ENCODE measurements around the gene PSMC5. TPM values are rescaled to one million over a fixed set of nuclear protein-coding genes. Genes with fewer than 3 reads are reported as not detected.

Gene PSMC5
- total RNA-seq, 1 experiment from 2014 or later, result 152 TPM

- Mint-ChIP-seq H3K4me3 (no peak overlapping the region), H3K27me3 (ENCODE audit: low read depth) (no peaks in the 10 kb centered on the region; the same call in 1 of the 2 replicates), H3K36me3 (peaks cover 97% of the 10 kb centered on the region), H3K4me1 (no peaks in the 10 kb centered on the region), H3K9me3 (no peaks in the 10 kb centered on the region), H3K27ac (no peak overlapping the region)
- POLR2A ChIA-PET, result no interaction called here
- ATAC-seq (no peak), DNase-seq (ENCODE audit: low spot score) (no peak)
- TF ChIP-seq NFATC4 (CRISPR knock-in tag; IDR thresholded peaks at IDR 0.05), result no peak
- no peak for TF ChIP-seq MXD4 (CRISPR knock-in tag; IDR thresholded peaks at IDR 0.05; ENCODE audit: borderline replicate concordance)
- no peak for TF ChIP-seq NFE2L1 (CRISPR knock-in tag; IDR thresholded peaks at IDR 0.05)
- TF ChIP-seq, protein P1, sequence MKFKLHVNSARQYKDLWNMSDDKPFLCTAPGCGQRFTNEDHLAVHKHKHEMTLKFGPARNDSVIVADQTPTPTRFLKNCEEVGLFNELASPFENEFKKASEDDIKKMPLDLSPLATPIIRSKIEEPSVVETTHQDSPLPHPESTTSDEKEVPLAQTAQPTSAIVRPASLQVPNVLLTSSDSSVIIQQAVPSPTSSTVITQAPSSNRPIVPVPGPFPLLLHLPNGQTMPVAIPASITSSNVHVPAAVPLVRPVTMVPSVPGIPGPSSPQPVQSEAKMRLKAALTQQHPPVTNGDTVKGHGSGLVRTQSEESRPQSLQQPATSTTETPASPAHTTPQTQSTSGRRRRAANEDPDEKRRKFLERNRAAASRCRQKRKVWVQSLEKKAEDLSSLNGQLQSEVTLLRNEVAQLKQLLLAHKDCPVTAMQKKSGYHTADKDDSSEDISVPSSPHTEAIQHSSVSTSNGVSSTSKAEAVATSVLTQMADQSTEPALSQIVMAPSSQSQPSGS (CRISPR knock-in tag; IDR thresholded peaks at IDR 0.05; ENCODE audit: borderline replicate concordance, low read depth), result no peak
- TF ChIP-seq ESRRA (CRISPR knock-in tag; IDR thresholded peaks at IDR 0.05; ENCODE audit: borderline replicate concordance), result no peak
- no peak for TF ChIP-seq FOXP1 (CRISPR knock-in tag; IDR thresholded peaks at IDR 0.05; ENCODE audit: borderline replicate concordance)
- no peak for TF ChIP-seq FOXP4 (CRISPR knock-in tag; IDR thresholded peaks at IDR 0.05)
- no peak for TF ChIP-seq TCF7 (CRISPR knock-in tag; IDR thresholded peaks at IDR 0.05; ENCODE audit: low read depth)
- no peak for TF ChIP-seq HMGXB4 (CRISPR knock-in tag; IDR thresholded peaks at IDR 0.05)
- TF ChIP-seq FOXK1 (CRISPR knock-in tag; IDR thresholded peaks at IDR 0.05), result no peak
- TF ChIP-seq ATF3 (CRISPR knock-in tag; conservative IDR thresholded peaks at IDR 0.05), result no peak
- no peak for TF ChIP-seq ZNF423 (CRISPR knock-in tag; IDR thresholded peaks at IDR 0.05)
- CTCF ChIA-PET, result interaction anchor here (1.0 kb wide), 1 partner anchor 15 kb away, joined by 4 read pairs; no protein-coding TSS in a partner anchor
Measured at GRCh38 chr17:63819131-63819530, 8.1 kb upstream of the PSMC5 start.

GRCh38 chr17:63819585-63820537, 7.4 kb upstream of the PSMC5 start:
- ChIA-PET CTCF (no interaction called here), POLR2A (no interaction called here)
- Mint-ChIP-seq H3K4me1 (no peaks in the 10 kb centered on the region), H3K9me3 (no peaks in the 10 kb centered on the region), H3K27me3 (ENCODE audit: low read depth) (no peaks in the 10 kb centered on the region; the same call in 1 of the 2 replicates), H3K36me3 (peaks cover 97% of the 10 kb centered on the region), H3K27ac (peak overlapping the region; percentile 42; the same call in 1 of the 2 replicates), H3K4me3 (no peak overlapping the region)
- DNase-seq (ENCODE audit: low spot score) (no peak), ATAC-seq (no peak; the same call in 1 of the 2 replicates)
- TF ChIP-seq FOXK1 (CRISPR knock-in tag; IDR thresholded peaks at IDR 0.05) (no peak), ZBTB21 (CRISPR knock-in tag; IDR thresholded peaks at IDR 0.05; ENCODE audit: borderline replicate concordance) (no peak), ETV6 (CRISPR knock-in tag; IDR thresholded peaks at IDR 0.05) (no peak), ATF1 (CRISPR knock-in tag; IDR thresholded peaks at IDR 0.05) (no peak), ZSCAN18 (CRISPR knock-in tag; IDR thresholded peaks at IDR 0.05) (no peak), ARID4B (CRISPR knock-in tag; IDR thresholded peaks at IDR 0.05; ENCODE audit: borderline replicate concordance) (no peak), FOXP1 (CRISPR knock-in tag; IDR thresholded peaks at IDR 0.05; ENCODE audit: borderline replicate concordance) (no peak), ATF3 (CRISPR knock-in tag; conservative IDR thresholded peaks at IDR 0.05) (no peak), CREM (CRISPR knock-in tag; IDR thresholded peaks at IDR 0.05) (no peak)
- TF ChIP-seq, protein P2, sequence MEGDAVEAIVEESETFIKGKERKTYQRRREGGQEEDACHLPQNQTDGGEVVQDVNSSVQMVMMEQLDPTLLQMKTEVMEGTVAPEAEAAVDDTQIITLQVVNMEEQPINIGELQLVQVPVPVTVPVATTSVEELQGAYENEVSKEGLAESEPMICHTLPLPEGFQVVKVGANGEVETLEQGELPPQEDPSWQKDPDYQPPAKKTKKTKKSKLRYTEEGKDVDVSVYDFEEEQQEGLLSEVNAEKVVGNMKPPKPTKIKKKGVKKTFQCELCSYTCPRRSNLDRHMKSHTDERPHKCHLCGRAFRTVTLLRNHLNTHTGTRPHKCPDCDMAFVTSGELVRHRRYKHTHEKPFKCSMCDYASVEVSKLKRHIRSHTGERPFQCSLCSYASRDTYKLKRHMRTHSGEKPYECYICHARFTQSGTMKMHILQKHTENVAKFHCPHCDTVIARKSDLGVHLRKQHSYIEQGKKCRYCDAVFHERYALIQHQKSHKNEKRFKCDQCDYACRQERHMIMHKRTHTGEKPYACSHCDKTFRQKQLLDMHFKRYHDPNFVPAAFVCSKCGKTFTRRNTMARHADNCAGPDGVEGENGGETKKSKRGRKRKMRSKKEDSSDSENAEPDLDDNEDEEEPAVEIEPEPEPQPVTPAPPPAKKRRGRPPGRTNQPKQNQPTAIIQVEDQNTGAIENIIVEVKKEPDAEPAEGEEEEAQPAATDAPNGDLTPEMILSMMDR (IDR thresholded peaks at IDR 0.05), result no peak

Measured in WTC11 (cell line).